B cell (primary cell): Measurements from ENCODE around the gene ENKUR.

ENCODE experiments used
- CTCF ChIP-seq: fragments of 200-600 bp; IDR thresholded peaks from one replicate; pipeline ENCODE4 v1.8.0; 2022; ENCODE audit warnings: antibody characterized with exemption, mild to moderate bottlenecking
- EZH2 ChIP-seq: IDR thresholded peaks from 2 replicates; pipeline ENCODE4 v1.6.1; 2012; ENCODE audit warnings: borderline replicate concordance, low read depth, mild to moderate bottlenecking, moderate library complexity, low read length; ENCODE audit not compliant: insufficient read depth, poor library complexity, severe bottlenecking

GRCh38 chr10:24983946-24984345 lies 32.0 kb downstream of the ENKUR start:
- TF ChIP-seq CTCF (no peak), EZH2 (no peak)
